ENCODE results near the gene CHRNA10.

GRCh38 chr11:3667149-3668035, 3.8 kb downstream of the CHRNA10 start:
- no peak for TF ChIP-seq CTCF (IDR thresholded peaks at IDR 0.05)
- no peak for TF ChIP-seq POLR2A (IDR thresholded peaks at IDR 0.05)
